Measurements from ENCODE around the gene RAB5B. TPM values are rescaled to one million over a fixed set of nuclear protein-coding genes. Genes with fewer than 3 reads are reported as not detected.

Gene RAB5B
- polyA plus RNA-seq, 3 donors: 44.0 to 63.0 (median 48.5) TPM

GRCh38 chr12:56028511-56029165, 54.8 kb downstream of the RAB5B start:
- Histone ChIP-seq H3K9ac (ENCODE audit: insufficient read depth, low read length, poor library complexity, severe bottlenecking) (no peak overlapping the region), H2AFZ (ENCODE audit: insufficient read depth, low read depth, low read length, poor library complexity, severe bottlenecking) (no peak overlapping the region), H3K79me2 (ENCODE audit: insufficient read depth, low read length) (no peaks in the 10 kb centered on the region), H3K4me1 (ENCODE audit: control insufficient read depth in 1 of 2, insufficient read depth in 2 of 2, low read length in 2 of 2) (no peaks in the 10 kb centered on the region), H4K20me1 (ENCODE audit: insufficient read depth, low read length) (no peaks in the 10 kb centered on the region), H3K4me3 (replicated peaks in 1 of 3; ENCODE audit: low read depth in 2 of 3, low read length in 3 of 3) (no peak overlapping the region), H3K9me3 (replicated peaks in 1 of 2; ENCODE audit: control insufficient read depth in 1 of 2, insufficient read depth in 1 of 2, low read length in 2 of 2) (no peaks in the 10 kb centered on the region), H3K27ac (ENCODE audit: low read depth in 1 of 2, low read length in 2 of 2) (no peak overlapping the region), H3K27me3 (ENCODE audit: control insufficient read depth in 2 of 2, insufficient read depth in 2 of 2, low read length in 2 of 2) (no peaks in the 10 kb centered on the region), H3K36me3 (replicated peaks in 1 of 2; ENCODE audit: control insufficient read depth in 1 of 2, insufficient read depth in 2 of 2, low read length in 2 of 2) (peaks cover 20 to 24% of the 10 kb centered on the region in 2 donors), H3K4me2 (replicated peaks; ENCODE audit: extremely low read depth, low read length, poor library complexity, severe bottlenecking) (no peak overlapping the region)
- peaks cover 31 to 40% of the 10 kb centered on the region in 2 donors for H3K36me3 Mint-ChIP-seq
- DNase-seq: no peak
- no peak for TF ChIP-seq CTCF (IDR thresholded peaks at IDR 0.05)
- H3K4me1 Mint-ChIP-seq: no peaks in the 10 kb centered on the region
- peak overlapping the region in 1 of 7 donors; percentile 21 for H3K27ac Mint-ChIP-seq
- WGBS (ENCODE audit: insufficient coverage): 100% methylated on average over 1 of the region's 5 CpGs
- H3K4me3 Mint-ChIP-seq: no peak overlapping the region
- H3K27me3 Mint-ChIP-seq (ENCODE audit: low read depth in 3 of 3): peaks cover 0 to 6% (median 0%) of the 10 kb centered on the region in 3 donors
- intact Hi-C loops (cut with micrococcal nuclease): loop anchor here in 1 of 2 donors (2.0 to 10.0 kb wide), 2 partner anchors 32 to 284 kb away; partner anchors contain the start of genes GDF11 and SUOX
- no peaks in the 10 kb centered on the region for H3K9me3 Mint-ChIP-seq

GRCh38 chr12:56029166-56029519, 55.3 kb downstream of the RAB5B start:
- no peak overlapping the region for H2AFZ ChIP-seq (ENCODE audit: insufficient read depth, low read depth, low read length, poor library complexity, severe bottlenecking)
- H3K79me2 ChIP-seq (ENCODE audit: insufficient read depth, low read length): no peaks in the 10 kb centered on the region
- H3K36me3 Mint-ChIP-seq: peaks cover 33 to 42% of the 10 kb centered on the region in 2 donors
- no peak overlapping the region for H3K4me3 Mint-ChIP-seq
- no peak overlapping the region for H3K9ac ChIP-seq (ENCODE audit: insufficient read depth, low read length, poor library complexity, severe bottlenecking)
- no peak for TF ChIP-seq CTCF (IDR thresholded peaks at IDR 0.05)
- H3K27me3 ChIP-seq (ENCODE audit: control insufficient read depth in 2 of 2, insufficient read depth in 2 of 2, low read length in 2 of 2): no peaks in the 10 kb centered on the region
- no peaks in the 10 kb centered on the region for H4K20me1 ChIP-seq (ENCODE audit: insufficient read depth, low read length)
- no peaks in the 10 kb centered on the region for H3K4me1 Mint-ChIP-seq
- no peak overlapping the region for H3K4me2 ChIP-seq (replicated peaks; ENCODE audit: extremely low read depth, low read length, poor library complexity, severe bottlenecking)
- no peaks in the 10 kb centered on the region for H3K9me3 Mint-ChIP-seq
- H3K27ac ChIP-seq (ENCODE audit: low read depth in 1 of 2, low read length in 2 of 2): no peak overlapping the region
- no peak overlapping the region for H3K4me3 ChIP-seq (replicated peaks in 1 of 3; ENCODE audit: low read depth in 2 of 3, low read length in 3 of 3)
- peaks cover 20 to 24% of the 10 kb centered on the region in 2 donors for H3K36me3 ChIP-seq (replicated peaks in 1 of 2; ENCODE audit: control insufficient read depth in 1 of 2, insufficient read depth in 2 of 2, low read length in 2 of 2)
- DNase-seq: no peak
- H3K9me3 ChIP-seq (replicated peaks in 1 of 2; ENCODE audit: control insufficient read depth in 1 of 2, insufficient read depth in 1 of 2, low read length in 2 of 2): no peaks in the 10 kb centered on the region
- H3K27ac Mint-ChIP-seq: peak overlapping the region in 1 of 7 donors; percentile 18
- no peaks in the 10 kb centered on the region for H3K4me1 ChIP-seq (ENCODE audit: control insufficient read depth in 1 of 2, insufficient read depth in 2 of 2, low read length in 2 of 2)
- intact Hi-C loops (cut with micrococcal nuclease): loop anchor here in 1 of 2 donors (2.0 to 10.0 kb wide), 2 partner anchors 32 to 284 kb away; partner anchors contain the start of genes GDF11 and SUOX
- peaks cover 0 to 6% (median 0%) of the 10 kb centered on the region in 3 donors for H3K27me3 Mint-ChIP-seq (ENCODE audit: low read depth in 3 of 3)
